Subcutaneous adipose tissue (tissue), 4 donors: ENCODE measurements around the gene CDH24. TPM values are rescaled to one million over a fixed set of nuclear protein-coding genes. Genes with fewer than 3 reads are reported as not detected.

Experiments used
- CTCF ChIP-seq: fragments of 450-650 bp; IDR thresholded peaks from one replicate; pipeline ENCODE4 v1.5.1; 2016; ENCODE audit warnings: low read depth, mild to moderate bottlenecking, control low read depth, antibody characterized with exemption, moderate library complexity
- total RNA-seq, 4 donors: library from RNA; depleted of rRNA; stranded (reverse); fragments of >200 nt; gene quantifications; one replicate each; pipeline ENCODE4 v1.1.0, GENCODE V29; 2016

The CDH24 gene
- total RNA-seq, 4 donors from 2014 or later, result 1.5 to 4.1 (median 1.8) TPM

DNA sequence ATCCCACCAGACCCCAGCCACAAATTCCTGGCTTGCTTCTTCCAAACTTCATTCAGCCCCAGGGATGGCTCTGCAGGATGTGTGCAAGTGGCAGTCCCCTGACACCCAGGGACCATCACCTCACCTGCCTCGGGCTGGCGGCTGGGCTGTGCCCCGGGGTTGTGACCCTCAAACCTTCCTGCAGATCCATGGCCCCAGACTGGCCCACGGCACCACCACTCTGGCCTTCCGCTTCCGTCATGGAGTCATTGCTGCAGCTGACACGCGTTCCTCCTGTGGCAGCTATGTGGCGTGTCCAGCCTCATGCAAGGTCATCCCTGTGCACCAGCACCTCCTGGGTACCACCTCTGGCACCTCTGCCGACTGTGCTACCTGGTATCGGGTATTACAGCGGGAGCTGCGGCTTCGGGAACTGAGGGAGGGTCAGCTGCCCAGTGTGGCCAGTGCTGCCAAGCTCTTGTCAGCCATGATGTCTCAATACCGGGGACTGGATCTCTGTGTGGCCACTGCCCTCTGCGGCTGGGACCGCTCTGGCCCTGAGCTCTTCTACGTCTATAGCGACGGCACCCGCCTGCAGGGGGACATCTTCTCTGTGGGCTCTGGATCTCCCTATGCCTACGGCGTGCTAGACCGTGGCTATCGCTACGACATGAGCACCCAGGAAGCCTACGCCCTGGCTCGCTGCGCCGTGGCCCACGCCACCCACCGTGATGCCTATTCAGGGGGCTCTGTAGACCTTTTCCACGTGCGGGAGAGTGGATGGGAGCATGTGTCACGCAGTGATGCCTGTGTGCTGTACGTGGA lies 15.0 kb downstream of the CDH24 start, which contains the start of gene PSMB11:
Gene PSMB11, plus strand, starts transcription at position 51 of the 804 bp plus-strand sequence. Its CDS starts 14 bp downstream, at position 65.
- TF ChIP-seq CTCF, result no peak

GRCh38 chr14:23041729-23042128 lies 15.6 kb downstream of the CDH24 start:
- TF ChIP-seq CTCF, result no peak

GRCh38 chr14:23040100-23040499 lies 17.2 kb downstream of the CDH24 start:
- no peak for TF ChIP-seq CTCF

GRCh38 chr14:23035303-23036144 lies 21.8 kb downstream of the CDH24 start:
- no peak for TF ChIP-seq CTCF

DNA sequence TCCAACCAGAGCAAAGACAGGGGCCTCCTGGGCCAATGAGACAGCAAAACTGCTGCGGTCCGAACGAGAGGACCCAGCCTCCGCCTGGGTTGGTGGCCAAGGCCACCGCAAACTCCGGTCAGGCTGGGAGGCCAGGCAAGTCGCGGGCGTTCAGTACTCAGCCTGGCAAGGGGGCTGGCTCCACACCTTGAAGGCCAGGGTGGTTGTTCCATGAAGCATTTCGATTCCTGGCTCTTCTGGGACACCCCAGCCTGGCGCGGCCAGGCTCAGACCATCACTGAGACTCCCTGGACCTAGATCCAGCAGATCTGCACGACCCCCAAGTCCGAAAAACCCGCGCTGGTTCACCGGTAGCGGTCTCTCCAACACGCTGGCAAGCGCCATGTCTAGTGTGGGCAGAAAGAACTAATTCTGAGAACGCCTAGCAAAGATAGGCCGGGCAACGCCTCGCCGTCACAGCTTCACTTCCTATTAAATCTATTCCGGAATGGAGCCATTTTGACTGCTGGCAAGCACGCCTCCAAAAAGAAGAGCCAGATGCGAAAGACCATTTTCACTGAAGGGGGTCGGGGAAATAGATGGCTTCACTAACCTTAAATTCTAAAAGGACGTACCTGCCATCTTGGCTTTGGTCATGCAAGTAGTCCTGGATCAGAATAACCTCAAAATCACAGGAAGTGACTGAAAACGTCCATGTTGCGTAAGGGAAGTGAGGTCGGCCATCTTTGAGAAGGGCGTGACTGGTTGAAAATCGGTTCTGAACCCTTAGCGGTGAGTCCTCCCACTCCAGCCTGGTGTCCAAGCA lies 22.6 kb downstream of the CDH24 start, which contains the start of gene PSMB5:
Gene PSMB5, minus strand, starts transcription at position 403 of the 805 bp plus-strand sequence. Its CDS starts 19 bp downstream, at position 384.
- TF ChIP-seq CTCF, result no peak

GRCh38 chr14:23033801-23034497 lies 23.4 kb downstream of the CDH24 start:
- TF ChIP-seq CTCF, result no peak
